Activated CD4-positive, alpha-beta T cell treated with anti-CD3 and anti-CD28 coated beads, Interleukin-2, amount 10 ng/mL, durations not matched to agents 7 days and 5 days (primary cell): ENCODE data around the gene SLC35G6. TPM values are rescaled to one million over a fixed set of nuclear protein-coding genes. Genes with fewer than 3 reads are reported as not detected.

Experiments
- CTCF ChIA-PET: fragments of 350-600 bp; sonication (Branson Sonifier 250); formaldehyde crosslinking; loops from one replicate; lab custom pipeline; 2021; ENCODE audit warnings: antibody characterized with exemption; lab: Charles Lee
- POLR2A ChIA-PET: fragments of 350-600 bp; sonication (Branson Sonifier 250); formaldehyde crosslinking; loops from one replicate; lab custom pipeline; 2021; ENCODE audit warnings: antibody characterized with exemption; lab: Charles Lee
- DNase-seq: peaks from one replicate; pipeline ENCODE4 v3.0.0-alpha.2; 2020
- H3K27ac Mint-ChIP-seq: one replicate; pipeline ENCODE4 v1.8.0; 2021; ENCODE audit warnings: mild to moderate bottlenecking, moderate library complexity, mixed read lengths
- H3K27me3 Mint-ChIP-seq: one replicate; pipeline ENCODE4 v1.8.0; 2021; ENCODE audit warnings: mixed read lengths
- H3K36me3 Mint-ChIP-seq: one replicate; pipeline ENCODE4 v1.8.0; 2021; ENCODE audit warnings: low read depth, mixed read lengths
- H3K4me1 Mint-ChIP-seq: one replicate; pipeline ENCODE4 v1.8.0; 2021; ENCODE audit warnings: mixed read lengths
- H3K4me3 Mint-ChIP-seq: one replicate; pipeline ENCODE4 v1.8.0; 2021; ENCODE audit warnings: mild to moderate bottlenecking, moderate library complexity, mixed read lengths
- H3K9me3 Mint-ChIP-seq: one replicate; pipeline ENCODE4 v1.8.0; 2021; ENCODE audit warnings: mixed read lengths
- total RNA-seq, 2 experiments: library from RNA; stranded (reverse); gene quantifications; one replicate each; pipeline ENCODE4 v1.2.3, GENCODE V29; 2021

The SLC35G6 gene
- total RNA-seq, 2 experiments from 2014 or later, result not detected

DNA sequence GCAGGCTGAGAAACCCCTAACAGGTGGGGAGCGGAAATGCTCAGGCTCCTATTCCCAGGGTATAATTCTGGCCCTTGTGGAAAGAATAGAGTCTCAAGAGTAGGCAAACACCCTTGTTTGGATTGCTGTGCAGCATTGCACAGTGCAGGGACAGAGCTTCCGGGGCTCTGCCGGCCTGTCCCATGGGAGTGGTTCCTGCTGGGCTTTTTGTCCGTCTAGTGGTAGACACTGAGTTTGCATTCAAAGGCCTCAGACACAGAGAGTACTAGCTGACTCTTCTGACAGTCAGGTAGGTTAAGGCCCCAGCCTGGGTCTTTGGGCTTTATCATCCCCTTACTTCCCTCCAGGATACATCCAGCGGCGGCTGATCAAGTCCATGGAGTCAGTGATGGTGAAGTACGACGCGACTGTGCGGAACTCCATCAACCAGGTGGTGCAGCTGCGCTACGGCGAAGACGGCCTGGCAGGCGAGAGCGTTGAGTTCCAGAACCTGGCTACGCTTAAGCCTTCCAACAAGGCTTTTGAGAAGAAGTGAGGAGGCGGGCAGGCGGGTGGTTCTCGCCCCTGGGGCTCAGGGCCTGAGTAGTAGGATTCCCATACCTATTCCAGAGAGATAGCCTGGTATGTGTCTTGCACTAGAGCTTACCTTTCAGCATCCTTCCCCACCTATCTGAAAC is 21.1 kb downstream of the SLC35G6 start:
- no peaks in the 10 kb centered on the region for H3K27me3 Mint-ChIP-seq
- ChIA-PET POLR2A (no interaction called here), CTCF (interaction anchor here (1.7 kb wide), 1 partner anchor 11 kb away, joined by 6 read pairs; no protein-coding TSS in a partner anchor)
- no peak overlapping the region for H3K4me3 Mint-ChIP-seq
- DNase-seq, result no peak
- no peak overlapping the region for H3K27ac Mint-ChIP-seq
- H3K4me1 Mint-ChIP-seq, result no peaks in the 10 kb centered on the region
- H3K36me3 Mint-ChIP-seq, result peaks cover 73% of the 10 kb centered on the region
- H3K9me3 Mint-ChIP-seq, result no peaks in the 10 kb centered on the region

DNA sequence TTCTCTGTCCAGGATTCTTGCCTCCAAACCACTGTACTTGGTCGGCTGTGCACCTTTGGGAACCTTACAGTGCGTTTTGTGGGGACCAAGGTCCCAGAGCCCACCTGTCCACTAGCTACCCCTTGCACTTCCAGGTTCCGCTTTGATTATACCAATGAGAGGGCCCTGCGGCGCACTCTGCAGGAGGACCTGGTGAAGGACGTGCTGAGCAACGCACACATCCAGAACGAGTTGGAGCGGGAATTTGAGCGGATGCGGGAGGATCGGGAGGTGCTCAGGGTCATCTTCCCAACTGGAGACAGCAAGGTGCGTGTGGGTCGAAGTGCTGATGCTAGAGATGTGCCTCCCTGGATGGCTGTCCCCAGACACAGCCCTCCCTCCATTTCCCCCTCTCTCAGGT is 21.7 kb downstream of the SLC35G6 start:
- Mint-ChIP-seq H3K9me3 (no peaks in the 10 kb centered on the region), H3K4me3 (no peak overlapping the region), H3K36me3 (peaks cover 72% of the 10 kb centered on the region), H3K27ac (no peak overlapping the region), H3K4me1 (no peaks in the 10 kb centered on the region), H3K27me3 (no peaks in the 10 kb centered on the region)
- ChIA-PET CTCF (interaction anchor here (1.7 kb wide), 1 partner anchor 10 kb away, joined by 6 read pairs; no protein-coding TSS in a partner anchor), POLR2A (no interaction called here)
- peak; percentile 28 for DNase-seq

DNA sequence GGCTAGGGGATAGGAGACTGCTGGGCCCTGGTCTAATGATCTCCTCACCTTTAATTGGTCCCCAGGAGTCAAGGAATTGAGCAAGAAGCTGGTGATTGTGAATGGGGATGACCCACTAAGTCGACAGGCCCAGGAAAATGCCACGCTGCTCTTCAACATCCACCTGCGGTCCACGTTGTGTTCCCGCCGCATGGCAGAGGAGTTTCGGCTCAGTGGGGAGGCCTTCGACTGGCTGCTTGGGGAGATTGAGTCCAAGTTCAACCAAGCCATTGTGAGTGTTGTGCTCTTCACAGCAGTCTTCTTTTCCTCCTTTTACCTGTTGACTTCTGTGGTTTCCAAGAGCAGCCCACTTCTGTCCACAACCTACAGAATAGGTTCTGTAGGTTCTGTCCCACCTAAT is 22.3 kb downstream of the SLC35G6 start:
- DNase-seq, result no peak
- ChIA-PET POLR2A (no interaction called here), CTCF (interaction anchor here (1.3 to 1.8 kb wide), 2 partner anchors 57 to 147 kb away, joined by 3 to 8 read pairs; no protein-coding TSS in a partner anchor)
- Mint-ChIP-seq H3K4me3 (no peak overlapping the region), H3K4me1 (no peaks in the 10 kb centered on the region), H3K9me3 (no peaks in the 10 kb centered on the region), H3K27me3 (no peaks in the 10 kb centered on the region), H3K36me3 (peaks cover 74% of the 10 kb centered on the region), H3K27ac (no peak overlapping the region)

DNA sequence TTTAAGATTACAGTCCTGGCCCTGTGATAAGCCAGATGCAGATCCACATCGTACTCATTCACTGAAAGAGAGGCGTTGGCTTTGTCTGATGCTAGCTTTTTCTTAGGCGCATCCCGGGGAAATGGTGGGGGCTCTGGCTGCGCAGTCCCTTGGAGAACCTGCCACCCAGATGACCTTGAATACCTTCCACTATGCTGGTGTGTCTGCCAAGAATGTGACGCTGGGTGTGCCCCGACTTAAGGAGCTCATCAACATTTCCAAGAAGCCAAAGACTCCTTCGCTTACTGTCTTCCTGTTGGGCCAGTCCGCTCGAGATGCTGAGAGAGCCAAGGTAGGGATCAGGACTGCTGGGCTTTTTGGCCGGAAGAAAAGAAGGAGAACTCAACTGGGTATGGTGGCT is 26.9 kb downstream of the SLC35G6 start:
- POLR2A ChIA-PET, result no interaction called here
- Mint-ChIP-seq H3K4me1 (no peaks in the 10 kb centered on the region), H3K36me3 (peaks cover 70% of the 10 kb centered on the region), H3K9me3 (no peaks in the 10 kb centered on the region), H3K4me3 (no peak overlapping the region), H3K27ac (no peak overlapping the region), H3K27me3 (no peaks in the 10 kb centered on the region)
- CTCF ChIA-PET, result interaction anchor here (0.9 to 2.7 kb wide), 3 partner anchors 12 to 64 kb away, joined by 3 to 17 read pairs (median 4); partner anchors contain the start of gene SENP3
- no peak for DNase-seq

DNA sequence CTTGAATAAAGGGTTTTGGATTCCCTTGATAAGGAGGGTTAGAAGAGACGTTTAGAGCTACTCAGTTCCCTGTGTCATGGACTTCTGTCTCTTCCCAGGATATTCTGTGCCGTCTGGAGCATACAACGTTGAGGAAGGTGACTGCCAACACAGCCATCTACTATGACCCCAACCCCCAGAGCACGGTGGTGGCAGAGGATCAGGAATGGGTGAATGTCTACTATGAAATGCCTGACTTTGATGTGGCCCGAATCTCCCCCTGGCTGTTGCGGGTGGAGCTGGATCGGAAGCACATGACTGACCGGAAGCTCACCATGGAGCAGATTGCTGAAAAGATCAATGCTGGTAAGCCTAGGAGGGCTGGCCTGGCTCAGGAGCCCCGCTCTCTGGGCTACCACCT is 27.6 kb downstream of the SLC35G6 start:
- POLR2A ChIA-PET, result no interaction called here
- no peak for DNase-seq
- no peaks in the 10 kb centered on the region for H3K9me3 Mint-ChIP-seq
- H3K27me3 Mint-ChIP-seq, result no peaks in the 10 kb centered on the region
- H3K27ac Mint-ChIP-seq, result no peak overlapping the region
- CTCF ChIA-PET, result interaction anchor here (1.5 to 2.7 kb wide), 2 partner anchors 52 to 65 kb away, joined by 3 to 17 read pairs; partner anchors contain the start of gene SENP3
- no peak overlapping the region for H3K4me3 Mint-ChIP-seq
- H3K36me3 Mint-ChIP-seq, result peaks cover 70% of the 10 kb centered on the region
- no peaks in the 10 kb centered on the region for H3K4me1 Mint-ChIP-seq

DNA sequence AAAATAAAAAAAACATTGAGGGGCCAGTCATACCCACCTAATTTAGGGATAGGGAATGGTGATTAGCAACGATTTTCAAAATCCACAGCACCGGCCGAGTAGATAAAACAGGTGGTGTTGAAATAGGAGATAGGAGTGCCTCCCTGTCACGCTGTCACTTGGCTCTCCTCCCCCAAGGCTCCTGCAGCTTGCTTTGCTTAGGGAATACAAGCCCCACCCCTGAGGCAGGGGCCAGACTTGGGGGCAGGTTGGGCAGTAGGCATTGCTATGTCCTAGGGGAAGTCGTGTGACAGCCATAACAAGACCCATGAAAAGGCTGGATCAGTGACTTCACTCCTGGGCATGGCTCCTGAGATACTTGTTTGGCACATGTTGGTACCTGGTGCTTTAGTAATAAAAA is 28.7 kb downstream of the SLC35G6 start:
- no peaks in the 10 kb centered on the region for H3K9me3 Mint-ChIP-seq
- no peak overlapping the region for H3K4me3 Mint-ChIP-seq
- no peaks in the 10 kb centered on the region for H3K27me3 Mint-ChIP-seq
- peaks cover 71% of the 10 kb centered on the region for H3K36me3 Mint-ChIP-seq
- H3K4me1 Mint-ChIP-seq, result peaks cover 4% of the 10 kb centered on the region
- no peak for DNase-seq
- CTCF ChIA-PET, result interaction anchor here (2.7 kb wide), 1 partner anchor 51 kb away, joined by 17 read pairs; the partner anchor contains the start of gene SENP3
- H3K27ac Mint-ChIP-seq, result no peak overlapping the region
- POLR2A ChIA-PET, result no interaction called here

DNA sequence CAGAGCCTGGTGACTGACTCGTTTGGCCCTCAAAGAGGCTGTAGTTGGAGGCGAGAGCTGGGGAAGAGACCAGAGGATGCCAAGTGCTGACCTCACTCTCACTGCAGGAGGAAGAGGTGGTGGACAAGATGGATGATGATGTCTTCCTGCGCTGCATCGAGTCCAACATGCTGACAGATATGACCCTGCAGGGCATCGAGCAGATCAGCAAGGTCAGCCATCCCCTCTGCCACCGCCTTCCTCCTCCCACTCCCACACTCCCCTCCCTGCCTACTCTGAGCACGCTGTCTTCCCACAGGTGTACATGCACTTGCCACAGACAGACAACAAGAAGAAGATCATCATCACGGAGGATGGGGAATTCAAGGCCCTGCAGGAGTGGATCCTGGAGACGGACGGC is 29.9 kb downstream of the SLC35G6 start:
- ChIA-PET CTCF (no interaction called here), POLR2A (interaction anchor here (0.7 kb wide), 1 partner anchor 272 kb away, joined by 3 read pairs; the partner anchor contains the start of gene PHF23)
- peaks cover 65% of the 10 kb centered on the region for H3K36me3 Mint-ChIP-seq
- no peak overlapping the region for H3K4me3 Mint-ChIP-seq
- no peak for DNase-seq
- H3K27me3 Mint-ChIP-seq, result no peaks in the 10 kb centered on the region
- H3K9me3 Mint-ChIP-seq, result no peaks in the 10 kb centered on the region
- H3K27ac Mint-ChIP-seq, result no peak overlapping the region
- H3K4me1 Mint-ChIP-seq, result peaks cover 4% of the 10 kb centered on the region

DNA sequence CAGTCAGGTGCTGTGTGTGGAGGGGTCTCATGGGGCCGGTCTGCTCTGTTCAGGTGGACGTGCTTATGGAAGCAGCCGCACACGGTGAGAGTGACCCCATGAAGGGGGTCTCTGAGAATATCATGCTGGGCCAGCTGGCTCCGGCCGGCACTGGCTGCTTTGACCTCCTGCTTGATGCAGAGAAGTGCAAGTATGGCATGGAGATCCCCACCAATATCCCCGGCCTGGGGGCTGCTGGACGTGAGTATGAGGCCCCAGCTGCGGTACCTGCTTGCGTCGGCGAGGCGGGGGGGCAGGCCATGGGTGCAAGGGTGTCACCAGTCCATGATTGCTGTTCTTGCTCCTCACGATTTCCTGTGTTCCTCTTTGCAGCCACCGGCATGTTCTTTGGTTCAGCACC is 30.9 kb downstream of the SLC35G6 start:
- POLR2A ChIA-PET, result no interaction called here
- Mint-ChIP-seq H3K36me3 (peaks cover 58% of the 10 kb centered on the region), H3K27ac (no peak overlapping the region), H3K9me3 (no peaks in the 10 kb centered on the region), H3K4me3 (no peak overlapping the region), H3K4me1 (peaks cover 4% of the 10 kb centered on the region), H3K27me3 (no peaks in the 10 kb centered on the region)
- no peak for DNase-seq
- CTCF ChIA-PET, result interaction anchor here (0.6 to 0.7 kb wide), 2 partner anchors 31 to 117 kb away, joined by 3 read pairs; no protein-coding TSS in a partner anchor

DNA sequence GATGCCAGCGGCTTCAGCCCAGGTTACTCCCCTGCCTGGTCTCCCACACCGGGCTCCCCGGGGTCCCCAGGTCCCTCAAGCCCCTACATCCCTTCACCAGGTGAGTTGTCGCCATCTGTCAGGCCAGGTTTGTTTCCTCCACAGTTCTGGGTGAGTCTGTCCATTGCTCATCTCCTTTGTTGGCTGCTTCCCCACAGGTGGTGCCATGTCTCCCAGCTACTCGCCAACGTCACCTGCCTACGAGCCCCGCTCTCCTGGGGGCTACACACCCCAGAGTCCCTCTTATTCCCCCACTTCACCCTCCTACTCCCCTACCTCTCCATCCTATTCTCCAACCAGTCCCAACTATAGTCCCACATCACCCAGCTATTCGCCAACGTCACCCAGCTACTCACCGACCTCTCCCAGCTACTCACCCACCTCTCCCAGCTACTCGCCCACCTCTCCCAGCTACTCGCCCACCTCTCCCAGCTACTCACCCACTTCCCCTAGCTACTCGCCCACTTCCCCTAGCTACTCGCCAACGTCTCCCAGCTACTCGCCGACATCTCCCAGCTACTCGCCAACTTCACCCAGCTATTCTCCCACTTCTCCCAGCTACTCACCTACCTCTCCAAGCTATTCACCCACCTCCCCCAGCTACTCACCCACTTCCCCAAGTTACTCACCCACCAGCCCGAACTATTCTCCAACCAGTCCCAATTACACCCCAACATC is 31.7 kb downstream of the SLC35G6 start:
- Mint-ChIP-seq H3K27me3 (no peaks in the 10 kb centered on the region), H3K36me3 (peaks cover 55% of the 10 kb centered on the region), H3K4me3 (no peak overlapping the region), H3K4me1 (peaks cover 4% of the 10 kb centered on the region), H3K9me3 (no peaks in the 10 kb centered on the region), H3K27ac (peak overlapping the region; percentile 33)
- DNase-seq, result no peak
- POLR2A ChIA-PET, result interaction anchor here (0.6 kb wide), 1 partner anchor 36 kb away, joined by 3 read pairs; no protein-coding TSS in a partner anchor
- CTCF ChIA-PET, result interaction anchor here (0.7 to 4.1 kb wide), 8 partner anchors 10 to 76 kb away, joined by 3 to 38 read pairs (median 6); partner anchors contain the start of genes SENP3 and SOX15

DNA sequence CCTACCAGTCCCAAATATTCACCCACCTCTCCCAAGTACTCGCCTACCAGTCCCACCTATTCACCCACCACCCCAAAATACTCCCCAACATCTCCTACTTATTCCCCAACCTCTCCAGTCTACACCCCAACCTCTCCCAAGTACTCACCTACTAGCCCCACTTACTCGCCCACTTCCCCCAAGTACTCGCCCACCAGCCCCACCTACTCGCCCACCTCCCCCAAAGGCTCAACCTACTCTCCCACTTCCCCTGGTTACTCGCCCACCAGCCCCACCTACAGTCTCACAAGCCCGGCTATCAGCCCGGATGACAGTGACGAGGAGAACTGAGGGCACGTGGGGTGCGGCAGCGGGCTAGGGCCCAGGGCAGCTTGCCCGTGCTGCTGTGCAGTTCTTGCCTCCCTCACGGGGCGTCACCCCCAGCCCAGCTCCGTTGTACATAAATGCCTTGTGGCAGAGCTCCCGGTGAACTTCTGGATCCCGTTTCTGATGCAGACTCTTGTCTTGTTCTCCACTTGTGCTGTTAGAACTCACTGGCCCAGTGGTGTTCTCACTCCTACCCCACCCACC is 32.7 kb downstream of the SLC35G6 start:
- peaks cover 48% of the 10 kb centered on the region for H3K36me3 Mint-ChIP-seq
- H3K27me3 Mint-ChIP-seq, result no peaks in the 10 kb centered on the region
- CTCF ChIA-PET, result interaction anchor here (1.0 to 4.1 kb wide), 12 partner anchors 9 to 174 kb away, joined by 3 to 38 read pairs (median 4); partner anchors contain the start of genes SENP3, SOX15, TNFSF12 and TP53
- H3K4me3 Mint-ChIP-seq, result no peak overlapping the region
- H3K9me3 Mint-ChIP-seq, result no peaks in the 10 kb centered on the region
- peaks cover 4% of the 10 kb centered on the region for H3K4me1 Mint-ChIP-seq
- POLR2A ChIA-PET, result no interaction called here
- H3K27ac Mint-ChIP-seq, result no peak overlapping the region
- no peak for DNase-seq

DNA sequence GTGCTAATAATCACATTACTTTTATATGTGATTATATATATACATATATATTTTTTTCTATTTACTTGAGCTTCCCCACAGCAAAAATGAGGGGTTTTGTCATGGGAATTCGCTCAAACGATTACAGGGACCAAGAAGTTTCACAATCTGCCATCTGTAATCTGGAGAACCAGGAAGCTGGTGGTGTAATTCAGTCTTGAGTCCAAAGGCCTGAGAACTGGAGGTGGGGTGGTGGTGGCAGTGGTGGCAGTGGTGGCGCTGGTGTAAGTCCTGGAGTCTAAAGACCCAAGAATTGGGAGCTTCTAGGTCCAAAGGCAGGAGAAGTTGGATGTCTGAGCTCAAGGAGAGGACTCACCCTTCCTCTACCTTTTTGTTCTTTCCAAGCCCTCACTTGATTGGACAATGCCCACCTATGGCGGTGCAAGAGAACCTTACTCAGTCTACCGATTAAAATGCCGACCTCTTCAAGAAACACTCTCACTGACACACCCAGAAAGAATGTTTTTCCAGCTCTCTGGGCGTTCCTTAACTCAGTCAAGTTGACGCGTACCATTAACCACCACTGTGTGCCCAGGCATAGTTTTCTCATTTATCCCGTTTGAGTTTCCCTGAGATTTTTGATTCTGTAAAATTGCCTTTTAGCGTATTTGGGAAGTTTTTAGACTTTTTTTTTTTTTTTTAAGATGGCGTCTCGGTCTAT is 34.8 kb downstream of the SLC35G6 start:
- no peak for DNase-seq
- H3K4me3 Mint-ChIP-seq, result no peak overlapping the region
- peaks cover 35% of the 10 kb centered on the region for H3K36me3 Mint-ChIP-seq
- peaks cover 4% of the 10 kb centered on the region for H3K4me1 Mint-ChIP-seq
- H3K9me3 Mint-ChIP-seq, result no peaks in the 10 kb centered on the region
- no peak overlapping the region for H3K27ac Mint-ChIP-seq
- ChIA-PET POLR2A (interaction anchor here (0.7 kb wide), 1 partner anchor 42 kb away, joined by 11 read pairs; the partner anchor contains the start of gene TNFSF13), CTCF (interaction anchor here (0.8 to 4.1 kb wide), 4 partner anchors 45 to 97 kb away, joined by 3 to 38 read pairs (median 11); partner anchors contain the start of genes MPDU1, SENP3 and SOX15)
- H3K27me3 Mint-ChIP-seq, result no peaks in the 10 kb centered on the region

DNA sequence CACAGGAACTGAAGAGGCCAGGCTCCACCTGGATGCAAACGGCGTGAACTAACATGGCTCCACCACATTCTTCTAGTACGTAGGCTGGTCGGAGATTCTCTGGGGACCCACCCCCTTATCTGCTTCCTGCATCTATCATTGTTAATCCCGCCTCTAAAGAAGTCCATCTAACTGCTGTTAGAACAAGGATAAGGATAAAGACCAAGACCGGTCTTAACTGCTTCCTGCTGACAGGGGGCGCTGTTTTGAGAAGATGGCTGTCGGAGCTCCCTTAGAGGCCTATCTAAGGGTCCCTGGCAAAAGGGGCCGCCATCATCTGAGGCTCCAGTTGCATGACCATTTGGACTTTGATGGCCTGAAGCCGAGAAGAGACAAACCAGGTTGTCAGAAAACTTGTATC is 41.8 kb downstream of the SLC35G6 start:
- no peak overlapping the region for H3K27ac Mint-ChIP-seq
- POLR2A ChIA-PET, result no interaction called here

More for the DNA sequence above, 41.8 kb downstream of the SLC35G6 start:
- Mint-ChIP-seq H3K9me3 (peaks cover 11% of the 10 kb centered on the region), H3K4me3 (no peak overlapping the region), H3K27me3 (peaks cover 1% of the 10 kb centered on the region), H3K4me1 (peaks cover 5% of the 10 kb centered on the region), H3K36me3 (peaks cover 3% of the 10 kb centered on the region)
- peak; percentile 48 for DNase-seq
- CTCF ChIA-PET, result interaction anchor here (0.7 to 1.0 kb wide), 4 partner anchors 10 to 46 kb away, joined by 3 to 5 read pairs (median 4); partner anchors contain the start of gene SENP3
